HG03060 (cell line): Measurements from ENCODE around the gene ADORA1.

Source experiments
- ATAC-seq: cut with Tn5 transposase; IDR thresholded peaks from one replicate; pipeline ENCODE4 v1.9.1; 2021; ENCODE audit warnings: low read depth, moderate number of reproducible peaks; ENCODE audit not compliant: unreplicated experiment

Gene ADORA1

GRCh38 chr1:203181586-203182386 lies 54.3 kb downstream of the ADORA1 start:
- no peak for ATAC-seq

GRCh38 chr1:203182387-203182953 lies 54.9 kb downstream of the ADORA1 start:
- ATAC-seq: no peak

GRCh38 chr1:203183828-203184227 lies 56.3 kb downstream of the ADORA1 start:
- ATAC-seq: no peak

- no peak for ATAC-seq
Measured at GRCh38 chr1:203184467-203184866, 56.9 kb downstream of the ADORA1 start.

GRCh38 chr1:203185061-203185461 lies 57.5 kb downstream of the ADORA1 start:
- no peak for ATAC-seq

- no peak for ATAC-seq
Measured at GRCh38 chr1:203185585-203185984, 58.1 kb downstream of the ADORA1 start.

GRCh38 chr1:203186091-203186445 lies 58.5 kb downstream of the ADORA1 start:
- ATAC-seq: no peak

- ATAC-seq: no peak
Measured at GRCh38 chr1:203186446-203187303, 59.1 kb downstream of the ADORA1 start, which contains the start of gene CHI3L1. CHI3L1 (minus strand) TSS chr1:203186704; CDS start chr1:203186623, 81 bp downstream.

GRCh38 chr1:203187304-203187685 lies 59.8 kb downstream of the ADORA1 start:
- ATAC-seq: no peak

- ATAC-seq: no peak
Measured at GRCh38 chr1:203187689-203188264, 60.3 kb downstream of the ADORA1 start.

GRCh38 chr1:203188686-203189232 lies 61.2 kb downstream of the ADORA1 start:
- ATAC-seq: no peak

- ATAC-seq: no peak
Measured at GRCh38 chr1:203189951-203190352, 62.4 kb downstream of the ADORA1 start.

- no peak for ATAC-seq
Measured at GRCh38 chr1:203190949-203191348, 63.4 kb downstream of the ADORA1 start.

- no peak for ATAC-seq
Measured at GRCh38 chr1:203196371-203196770, 68.8 kb downstream of the ADORA1 start.

- no peak for ATAC-seq
Measured at GRCh38 chr1:203197625-203198024, 70.1 kb downstream of the ADORA1 start.

GRCh38 chr1:203199002-203199401 lies 71.5 kb downstream of the ADORA1 start:
- ATAC-seq: no peak

- ATAC-seq: no peak
Measured at GRCh38 chr1:203199481-203199815, 71.9 kb downstream of the ADORA1 start.

- ATAC-seq: no peak
Measured at GRCh38 chr1:203199816-203200571, 72.5 kb downstream of the ADORA1 start.

GRCh38 chr1:203200916-203201315 lies 73.4 kb downstream of the ADORA1 start:
- no peak for ATAC-seq
